Measurements from ENCODE around the gene STUB1.

STUB1 gene

DNA sequence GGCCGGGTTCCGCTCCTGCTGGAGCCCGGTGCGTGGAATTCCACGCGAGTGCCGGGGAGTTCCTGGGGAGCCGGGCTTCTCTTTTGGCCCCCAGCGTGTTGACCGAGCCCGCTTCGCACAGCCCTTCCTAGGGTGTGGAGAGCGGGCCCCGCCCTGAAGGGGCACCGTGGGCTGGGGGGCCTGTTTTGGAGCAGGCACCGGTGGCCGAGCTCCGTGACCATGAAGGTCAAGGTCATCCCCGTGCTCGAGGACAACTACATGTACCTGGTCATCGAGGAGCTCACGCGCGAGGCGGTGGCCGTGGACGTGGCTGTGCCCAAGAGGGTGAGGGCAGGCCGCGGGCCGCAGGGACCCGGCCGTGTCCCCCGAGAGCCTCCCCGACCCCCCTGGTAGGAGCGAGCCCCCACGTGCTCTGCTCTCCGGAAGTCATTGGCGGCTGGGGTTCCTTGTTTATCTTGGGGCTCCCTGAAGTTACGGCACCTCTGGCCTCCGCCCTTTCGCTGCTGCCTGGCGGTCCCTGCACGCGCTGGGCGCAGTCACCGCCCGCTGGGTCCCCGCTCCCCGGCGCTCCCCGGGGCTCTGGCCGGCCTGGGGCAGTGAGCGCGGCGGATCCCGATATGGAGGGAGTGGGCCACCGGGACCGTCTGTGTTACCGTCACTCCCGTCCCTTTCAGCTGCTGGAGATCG, 47.2 kb downstream of the STUB1 start:
- peak overlapping the region; percentile 31 to 49 (median 39) for H3K4me3 ChIP-seq
- peak overlapping the region in 13 of 21 experiments; percentile 1 to 72 (median 53) for H3K27ac ChIP-seq

DNA sequence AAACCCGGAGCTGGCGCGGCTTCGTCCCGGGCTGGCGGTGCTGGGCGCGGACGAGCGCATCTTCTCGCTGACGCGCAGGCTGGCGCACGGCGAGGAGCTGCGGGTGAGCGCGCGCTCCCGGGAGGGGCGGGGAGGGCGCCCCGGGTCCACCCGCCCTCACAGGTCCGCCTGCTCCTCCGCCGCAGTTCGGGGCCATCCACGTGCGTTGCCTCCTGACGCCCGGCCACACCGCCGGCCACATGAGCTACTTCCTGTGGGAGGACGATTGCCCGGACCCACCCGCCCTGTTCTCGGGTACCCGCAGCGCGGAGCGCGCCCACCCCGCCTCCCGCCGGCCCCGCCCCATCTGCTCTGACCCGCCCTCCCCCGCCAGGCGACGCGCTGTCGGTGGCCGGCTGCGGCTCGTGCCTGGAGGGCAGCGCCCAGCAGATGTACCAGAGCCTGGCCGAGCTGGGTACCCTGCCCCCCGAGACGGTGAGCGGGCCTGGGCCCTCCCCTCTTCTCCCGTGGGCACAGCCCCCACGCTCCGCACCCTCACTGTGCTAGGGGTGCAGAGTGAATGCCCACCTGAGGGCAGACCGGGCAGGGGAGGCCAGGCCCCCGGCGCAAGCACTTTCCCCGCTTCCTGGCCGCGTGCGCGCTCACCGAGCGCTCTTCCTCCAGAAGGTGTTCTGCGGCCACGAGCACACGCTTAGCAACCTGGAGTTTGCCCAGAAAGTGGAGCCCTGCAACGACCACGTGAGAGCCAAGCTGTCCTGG, 48.1 kb downstream of the STUB1 start:
- Histone ChIP-seq H3K27ac (peak overlapping the region in 9 of 21 experiments; percentile 1 to 67 (median 54)), H3K4me3 (peak overlapping the region; percentile 31 to 49 (median 39))

DNA sequence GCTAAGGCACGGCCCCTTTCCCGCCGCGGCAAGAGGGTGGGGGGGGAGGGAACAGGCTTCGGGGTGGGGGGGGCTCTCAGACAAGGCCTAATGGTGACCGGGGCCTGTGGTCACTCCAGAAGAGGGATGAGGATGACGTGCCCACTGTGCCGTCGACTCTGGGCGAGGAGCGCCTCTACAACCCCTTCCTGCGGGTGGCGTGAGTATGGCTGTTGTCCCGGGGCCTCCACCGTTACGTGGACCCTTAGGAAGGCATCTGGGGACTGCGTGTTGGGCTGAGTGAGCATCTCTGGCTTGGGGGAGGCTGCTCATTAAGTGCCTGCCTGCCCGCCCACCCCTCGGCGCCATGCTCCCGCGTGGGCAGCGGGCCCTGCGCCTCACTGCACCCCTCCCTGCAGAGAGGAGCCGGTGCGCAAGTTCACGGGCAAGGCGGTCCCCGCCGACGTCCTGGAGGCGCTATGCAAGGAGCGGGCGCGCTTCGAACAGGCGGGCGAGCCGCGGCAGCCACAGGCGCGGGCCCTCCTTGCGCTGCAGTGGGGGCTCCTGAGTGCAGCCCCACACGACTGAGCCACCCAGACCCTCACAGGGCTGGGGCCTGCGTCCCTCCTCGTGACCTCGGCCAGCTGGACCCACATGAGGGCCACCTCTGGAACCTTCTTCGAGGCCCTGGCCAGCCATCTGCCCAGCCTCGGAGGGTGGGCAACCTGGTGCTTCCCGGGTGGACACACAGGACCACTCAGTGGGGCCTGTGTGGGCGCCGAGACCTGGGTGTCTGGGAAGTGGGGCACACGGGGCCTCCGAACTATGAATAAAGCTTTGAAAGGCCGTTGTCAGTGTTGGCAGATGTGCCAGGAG, 48.9 kb downstream of the STUB1 start:
- H3K27ac ChIP-seq, result no peak overlapping the region

GRCh38 chr16:729768-730665, 49.8 kb downstream of the STUB1 start:
- Histone ChIP-seq H3K27ac (no peak overlapping the region), H3K4me3 (no peak overlapping the region)

More for the DNA sequence above, 48.9 kb downstream of the STUB1 start:
- H3K4me3 ChIP-seq, result peak overlapping the region in 1 of 7 experiments; percentile 46

DNA sequence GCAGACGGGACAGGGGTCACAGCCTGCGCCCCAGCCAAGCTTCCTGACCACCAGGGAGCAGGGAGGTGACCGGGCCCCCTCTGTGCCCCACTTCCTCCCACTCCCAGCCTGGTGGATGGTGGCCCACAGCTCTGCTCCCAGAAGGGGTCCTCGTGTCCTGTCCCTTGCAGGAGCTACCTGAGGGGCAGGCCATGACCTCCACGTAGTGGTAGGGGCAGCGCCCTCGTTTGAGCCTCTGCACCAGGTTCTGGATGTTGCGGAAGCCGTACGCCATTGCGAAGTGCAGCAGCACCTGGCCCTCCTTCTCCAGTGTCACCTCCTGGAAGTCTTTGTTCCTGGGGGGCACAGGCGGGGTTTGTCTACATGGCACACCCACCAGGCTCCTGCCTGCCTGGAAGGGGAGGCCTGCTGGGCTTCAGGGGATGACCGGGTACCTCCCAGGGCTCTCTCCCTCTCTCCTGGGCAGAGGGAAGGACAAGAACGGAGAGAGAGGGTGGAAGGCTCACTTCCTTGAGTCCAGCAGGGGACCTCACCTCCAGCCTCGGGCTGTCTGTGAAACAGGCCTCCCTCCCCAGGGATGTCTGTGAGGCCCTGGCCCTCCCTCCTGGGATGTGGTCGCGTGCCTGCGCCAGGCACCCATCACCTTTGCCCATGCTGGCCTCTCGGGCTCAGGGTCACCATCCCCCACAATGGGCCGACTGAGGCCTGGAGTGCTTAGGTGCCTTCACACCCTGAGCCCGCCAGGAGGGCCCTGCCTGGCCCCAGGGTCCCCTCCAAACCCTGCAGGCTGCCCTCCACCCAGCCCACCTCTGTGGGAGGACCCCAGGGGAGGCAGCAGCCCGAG, 50.7 kb downstream of the STUB1 start:
- H3K4me3 ChIP-seq, result no peak overlapping the region
- no peak overlapping the region for H3K27ac ChIP-seq

- no peak overlapping the region for H3K4me3 ChIP-seq
- H3K27ac ChIP-seq, result no peak overlapping the region
Measured at GRCh38 chr16:732332-732731, 52.1 kb downstream of the STUB1 start.
